Amniotic epithelial cell (primary cell): ENCODE data around the gene BRINP2.

Source experiments
- DNase-seq: peaks from one replicate; pipeline ENCODE4 v3.0.0-alpha.2; 2010; ENCODE audit warnings: low read depth

Gene BRINP2

DNA sequence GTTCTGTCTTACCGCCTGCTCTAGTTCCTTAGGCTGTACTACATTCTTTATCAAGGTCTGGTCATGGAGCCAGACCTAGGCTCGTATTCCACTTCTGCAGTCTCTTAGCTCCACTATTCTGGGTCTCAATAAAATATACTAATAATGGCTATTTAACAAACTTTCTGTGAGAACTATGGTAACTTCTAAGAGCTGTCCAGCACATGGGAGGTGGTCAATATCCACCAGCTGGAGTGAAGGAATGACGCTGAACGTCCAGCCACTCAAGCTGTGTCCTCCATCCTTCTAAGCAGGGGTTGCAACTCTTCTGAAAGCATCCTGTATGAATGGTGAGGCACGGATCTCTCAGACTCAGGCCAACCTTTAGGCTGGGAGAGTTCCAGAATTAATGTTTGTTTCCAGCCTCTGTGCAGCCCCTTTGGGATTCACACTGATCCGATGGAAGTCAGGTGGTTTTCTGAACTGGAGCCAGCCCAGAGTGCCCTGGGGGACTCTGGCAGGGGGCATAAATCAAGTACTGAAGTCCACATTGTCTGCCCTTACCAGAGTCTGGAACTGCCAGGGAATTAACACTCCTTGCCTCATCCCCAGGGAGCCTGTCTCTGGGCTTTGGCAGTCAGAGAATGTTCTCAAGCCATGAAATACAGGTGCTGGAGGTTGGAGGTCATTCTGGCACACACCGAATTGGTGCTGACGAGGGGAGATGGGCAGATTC lies 57.4 kb downstream of the BRINP2 start:
- DNase-seq = no peak

DNA sequence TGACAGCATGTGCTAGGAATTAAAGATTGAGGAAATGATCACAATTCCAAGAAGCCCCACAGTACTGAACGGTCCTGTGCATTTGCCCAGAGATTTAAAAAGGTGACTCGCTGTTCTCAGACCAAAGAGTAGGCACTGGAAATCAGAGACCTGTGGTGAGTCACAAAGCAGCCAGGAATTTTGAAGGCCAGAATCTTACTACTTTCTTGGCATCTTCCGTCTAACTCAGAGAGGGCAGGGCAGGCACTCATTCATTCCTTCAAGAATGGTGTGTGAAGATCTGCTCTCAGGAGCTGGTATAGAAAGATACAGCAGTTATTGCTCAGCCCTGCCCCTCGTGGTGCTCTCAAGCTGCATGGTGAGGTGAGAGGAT lies 57.9 kb downstream of the BRINP2 start:
- DNase-seq = no peak

DNA sequence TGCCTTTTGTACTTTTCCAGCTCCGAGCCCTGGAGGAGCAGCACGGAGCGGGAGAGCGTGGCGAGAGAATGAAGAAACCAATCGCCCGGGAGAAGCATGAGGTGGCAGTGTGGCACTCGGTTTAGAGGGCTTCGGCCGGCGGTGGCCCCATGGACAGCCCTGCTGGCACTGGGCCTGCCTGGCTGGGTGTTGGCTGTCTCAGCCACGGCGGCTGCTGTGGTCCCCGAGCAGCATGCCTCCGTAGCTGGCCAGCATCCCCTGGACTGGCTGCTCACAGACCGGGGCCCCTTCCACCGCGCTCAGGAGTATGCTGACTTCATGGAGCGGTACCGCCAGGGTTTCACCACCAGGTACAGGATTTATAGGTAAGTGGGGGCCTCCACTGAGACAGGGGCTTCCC lies 59.0 kb downstream of the BRINP2 start:
- DNase-seq = no peak

DNA sequence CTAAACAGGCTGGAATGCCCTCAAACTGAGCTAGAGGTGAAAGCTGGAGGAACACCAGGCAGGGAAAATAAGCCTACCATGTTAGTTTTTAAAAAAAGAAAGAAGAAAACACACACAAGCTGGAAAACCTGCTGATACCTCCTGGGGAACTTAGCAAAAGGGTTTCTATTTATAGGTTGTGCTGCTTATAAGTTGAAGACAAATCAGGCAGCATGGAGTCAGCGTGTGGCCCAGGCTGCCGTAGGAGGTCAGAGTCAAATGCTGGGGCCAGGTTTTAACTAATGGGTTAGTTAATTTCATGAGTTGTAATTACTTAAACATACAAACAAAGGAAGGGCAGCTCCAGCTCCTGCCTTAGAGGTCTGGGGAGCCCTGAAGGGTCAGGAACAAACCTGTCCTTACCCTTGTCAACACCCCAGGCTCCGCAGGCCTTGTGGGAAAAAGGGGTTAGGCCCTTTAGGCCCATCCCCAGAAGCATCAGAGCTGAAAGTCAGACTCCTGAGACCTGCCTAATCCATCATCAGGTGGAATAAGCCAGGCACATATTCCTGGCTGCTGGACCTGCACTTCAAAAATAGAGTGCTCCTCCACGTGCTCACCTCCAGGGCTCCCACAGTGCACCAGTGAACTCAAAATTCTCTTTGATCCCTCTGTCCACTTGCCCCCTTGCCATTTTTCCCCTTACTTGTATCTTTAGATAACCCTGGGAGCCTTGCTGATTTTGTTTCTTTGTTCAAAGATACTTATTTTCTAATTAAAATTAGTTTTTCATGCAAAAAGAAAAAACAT lies 59.7 kb downstream of the BRINP2 start:
- no peak for DNase-seq

DNA sequence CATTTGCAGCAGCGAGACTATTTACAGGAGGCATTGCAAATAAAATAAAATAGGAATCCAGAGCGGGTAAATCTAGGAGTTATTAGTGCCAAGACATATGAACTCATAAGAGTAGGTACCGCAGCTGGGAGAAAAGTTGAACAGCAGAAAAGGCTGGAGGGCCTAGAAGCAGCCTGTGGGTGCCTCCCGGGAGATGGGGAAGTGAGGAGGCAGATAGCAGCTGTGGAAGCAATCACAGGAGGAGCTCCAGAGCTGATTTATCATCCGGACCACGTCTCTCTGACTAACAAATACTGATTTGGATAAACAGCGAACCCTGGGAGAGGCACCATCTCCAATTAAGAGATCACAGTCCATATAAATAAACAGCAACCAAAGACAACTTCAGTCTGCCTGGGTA lies 64.6 kb downstream of the BRINP2 start:
- no peak for DNase-seq

DNA sequence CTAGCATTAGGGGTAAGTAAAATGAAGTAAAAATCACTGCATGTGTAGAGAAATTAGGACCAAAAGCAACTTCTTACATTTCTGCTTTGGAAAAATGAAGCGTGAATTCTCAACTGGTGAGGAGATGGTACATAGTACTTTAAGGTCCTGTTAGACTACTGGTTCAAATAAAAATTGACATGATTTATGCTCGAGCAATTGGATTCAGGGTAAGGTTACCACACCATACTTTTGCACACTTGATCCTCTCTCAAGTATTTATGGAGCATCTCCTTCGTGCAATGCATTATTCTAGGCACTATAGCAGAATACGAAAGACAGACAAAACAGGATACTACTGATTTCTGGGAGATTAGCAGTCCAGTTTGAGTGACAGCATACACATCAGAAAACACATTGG lies 66.2 kb downstream of the BRINP2 start:
- DNase-seq = no peak

DNA sequence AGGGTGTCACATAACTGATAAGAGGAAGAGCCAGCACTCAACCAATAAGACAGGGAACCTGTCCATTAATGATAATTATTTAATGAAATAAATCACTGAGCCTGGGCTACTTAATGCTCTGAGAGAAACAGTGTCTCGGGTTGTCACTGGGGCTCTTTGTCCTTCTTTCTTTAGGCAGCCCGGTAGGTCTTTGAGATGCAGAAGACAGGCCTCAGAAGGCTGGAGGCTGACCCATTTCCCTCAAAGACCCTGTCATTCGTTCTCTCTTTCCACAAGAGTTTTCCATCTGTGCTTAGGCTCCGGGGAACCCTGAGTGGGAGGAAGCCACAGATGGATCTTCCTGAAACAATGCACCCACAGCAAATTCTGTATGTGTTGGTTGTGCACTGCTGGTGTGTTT lies 68.2 kb downstream of the BRINP2 start:
- no peak for DNase-seq

DNA sequence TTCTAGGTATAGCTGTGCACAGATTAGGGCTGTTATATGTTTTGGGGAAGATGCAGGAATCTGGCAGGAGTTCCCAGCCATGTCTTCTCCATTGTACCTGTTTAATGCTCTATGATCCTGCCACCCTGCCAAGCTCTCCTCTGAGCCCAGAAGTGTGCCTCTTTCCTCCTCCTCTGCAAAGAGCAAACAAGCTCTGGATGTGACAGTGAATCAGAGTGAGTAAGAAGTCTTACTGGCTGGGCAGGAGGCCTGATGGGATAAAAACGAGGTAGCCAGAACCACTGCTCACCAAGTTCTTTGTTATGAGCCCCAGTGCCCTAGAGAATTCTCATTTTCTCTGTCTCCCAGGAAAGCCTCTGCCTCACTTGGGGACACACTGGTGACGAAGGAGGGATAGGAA lies 69.0 kb downstream of the BRINP2 start:
- no peak for DNase-seq

DNA sequence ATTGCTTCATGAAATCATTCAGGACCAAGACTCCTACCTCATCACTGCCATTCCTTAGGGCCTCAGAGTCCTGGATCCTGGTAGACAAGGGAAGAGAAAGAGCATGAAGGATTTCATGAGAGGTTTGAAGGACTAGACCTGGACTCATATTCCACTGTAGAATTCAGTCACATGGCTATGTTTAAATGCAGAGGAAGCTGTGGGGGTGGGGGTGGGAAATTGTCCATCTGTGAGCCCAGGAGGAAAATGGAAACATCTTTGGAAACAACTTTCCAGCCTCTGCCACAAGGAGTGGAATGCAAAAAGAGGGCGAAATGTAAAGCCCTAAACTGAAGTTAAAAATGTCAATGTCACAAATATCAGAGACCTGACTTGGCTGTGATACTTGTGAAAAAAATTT lies 73.0 kb downstream of the BRINP2 start:
- no peak for DNase-seq

DNA sequence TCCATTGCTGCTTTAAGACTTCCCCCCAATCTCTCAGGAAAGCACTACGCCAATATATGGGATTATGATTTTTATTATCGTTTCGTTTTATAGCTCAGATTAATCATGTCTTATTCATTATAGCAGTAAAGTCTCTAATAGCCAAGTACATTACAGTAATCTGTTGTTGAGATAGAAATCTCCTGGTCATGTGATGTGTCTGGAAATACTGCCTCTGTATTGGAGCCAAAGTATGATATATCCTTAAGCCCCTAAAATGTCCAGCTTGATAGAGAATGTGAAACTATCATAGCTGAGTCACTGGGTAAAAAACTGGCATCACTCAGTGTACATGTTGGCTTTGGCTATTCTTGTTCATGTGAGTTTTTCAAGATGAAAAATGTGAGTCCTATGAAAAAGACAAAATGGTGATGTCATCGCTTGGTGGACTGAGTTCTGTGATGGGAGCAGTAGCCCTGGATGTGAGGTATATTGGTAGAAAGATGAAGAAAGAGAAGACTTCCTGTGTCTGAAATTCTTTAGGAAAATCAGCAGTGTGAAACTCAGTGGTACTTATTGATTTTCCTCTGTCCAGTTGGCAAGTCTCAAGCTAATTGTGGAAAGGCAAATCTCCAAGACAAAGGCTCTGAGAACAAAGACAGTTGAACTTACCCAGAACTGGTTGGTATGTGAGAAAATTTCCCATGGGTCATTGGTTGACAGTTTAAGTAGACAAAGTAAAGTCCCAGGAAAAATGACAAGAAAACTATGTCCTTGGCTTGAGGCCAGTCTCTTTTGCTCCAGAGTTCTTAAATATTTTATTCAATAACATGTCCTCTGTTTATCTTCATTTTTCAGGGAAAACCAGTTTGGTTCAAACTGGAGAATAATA lies 76.2 kb downstream of the BRINP2 start:
- DNase-seq = peak; percentile 11

DNA sequence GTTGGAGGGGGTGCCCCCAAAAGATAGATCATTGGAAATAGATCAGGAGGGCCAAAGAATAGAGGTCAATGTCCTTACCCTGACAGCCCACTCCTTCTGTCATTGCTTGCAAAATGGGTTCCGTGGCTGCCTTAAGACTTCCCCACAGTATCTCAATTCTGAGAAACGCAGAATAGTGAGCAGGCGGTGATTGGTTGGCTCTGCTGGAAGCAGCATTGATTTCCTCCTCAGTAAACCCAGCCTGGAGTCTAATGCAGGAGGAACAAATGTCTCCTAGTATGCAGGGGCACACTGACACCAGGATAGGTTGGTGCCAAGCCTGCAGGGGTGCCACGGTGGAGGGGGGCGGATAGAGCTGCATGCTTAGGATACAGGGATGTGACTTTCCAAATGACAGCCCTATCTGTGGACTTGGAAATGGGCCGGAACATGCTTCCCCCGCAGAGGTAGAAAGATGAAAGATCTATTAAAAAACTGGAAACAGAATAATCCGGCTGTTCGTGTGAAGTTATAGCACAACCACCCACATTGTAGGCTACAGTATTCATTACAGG lies 76.9 kb downstream of the BRINP2 start:
- DNase-seq = no peak

DNA sequence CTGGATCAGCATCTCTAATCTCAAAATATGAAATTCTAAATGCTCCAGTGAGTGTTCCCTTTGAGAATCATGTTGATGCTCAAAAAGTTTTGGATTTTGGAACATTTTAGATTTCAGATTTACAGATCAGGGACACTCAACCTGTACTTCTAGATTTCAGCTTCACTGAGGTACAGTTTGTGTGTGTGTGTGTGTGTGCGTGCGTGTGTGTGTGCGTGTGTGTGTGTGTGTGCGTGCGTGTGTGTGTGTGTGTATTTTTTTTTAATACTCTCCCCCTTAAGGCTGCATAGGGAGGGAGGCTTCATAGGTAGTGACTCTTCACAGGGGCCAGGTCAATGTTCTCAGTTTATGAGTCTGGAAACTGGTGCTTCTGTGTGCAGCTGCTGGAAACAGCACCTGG lies 77.5 kb downstream of the BRINP2 start:
- no peak for DNase-seq

DNA sequence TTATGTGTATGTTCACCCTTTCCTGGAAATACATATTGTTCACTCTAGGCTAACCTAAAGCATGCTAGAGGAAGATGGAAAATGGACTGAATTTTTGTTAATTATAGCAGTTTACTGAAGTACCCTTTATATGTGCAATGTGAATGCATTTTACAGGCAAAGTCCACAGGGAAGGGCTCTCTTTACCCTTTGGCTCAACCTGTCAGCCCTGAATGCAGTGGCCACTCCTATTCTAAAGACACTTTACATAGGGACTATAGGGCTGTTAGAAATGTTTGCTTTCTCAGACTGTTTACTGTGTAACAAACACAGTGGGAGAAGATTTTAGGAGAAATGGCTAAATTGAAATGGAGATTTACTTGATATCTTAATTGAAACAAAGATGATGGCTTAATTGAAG lies 78.5 kb downstream of the BRINP2 start:
- DNase-seq = no peak

DNA sequence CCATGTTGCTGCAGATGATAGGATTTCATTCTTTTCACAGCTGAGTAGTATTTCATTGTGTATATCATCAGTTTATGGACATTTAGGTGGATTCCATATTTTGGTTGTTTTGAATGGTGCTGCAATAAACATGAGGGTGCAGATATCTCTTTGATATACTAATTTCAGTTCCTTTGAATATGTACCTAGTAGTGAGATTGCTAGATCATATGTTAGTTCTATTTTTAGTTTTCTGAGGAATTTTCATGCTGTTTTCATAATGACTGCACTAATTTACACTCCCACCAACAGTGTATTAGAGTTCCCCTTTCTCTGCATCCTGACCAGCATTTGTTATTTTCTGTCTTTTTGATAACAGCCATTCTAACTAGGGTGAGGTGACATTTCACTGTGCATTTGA lies 82.1 kb downstream of the BRINP2 start:
- DNase-seq = no peak

DNA sequence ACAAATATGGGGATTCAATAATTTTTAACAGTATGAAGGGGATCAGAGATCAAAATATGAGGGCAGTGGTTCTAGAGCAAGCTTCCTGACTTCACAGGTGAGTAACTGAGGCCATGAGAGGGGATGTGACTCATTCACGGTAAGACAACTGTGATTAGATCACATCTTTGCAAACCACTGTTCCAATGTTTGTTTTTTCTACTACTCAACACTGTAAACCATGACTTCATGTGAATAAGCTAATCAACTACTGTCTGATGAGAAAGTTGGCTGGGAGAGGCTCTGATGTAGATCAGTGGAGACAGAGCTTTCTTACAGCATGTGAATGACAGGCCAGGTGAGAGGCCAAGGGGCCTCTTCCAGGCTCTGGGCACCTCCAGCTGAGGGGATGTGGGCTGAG lies 84.7 kb downstream of the BRINP2 start:
- no peak for DNase-seq

DNA sequence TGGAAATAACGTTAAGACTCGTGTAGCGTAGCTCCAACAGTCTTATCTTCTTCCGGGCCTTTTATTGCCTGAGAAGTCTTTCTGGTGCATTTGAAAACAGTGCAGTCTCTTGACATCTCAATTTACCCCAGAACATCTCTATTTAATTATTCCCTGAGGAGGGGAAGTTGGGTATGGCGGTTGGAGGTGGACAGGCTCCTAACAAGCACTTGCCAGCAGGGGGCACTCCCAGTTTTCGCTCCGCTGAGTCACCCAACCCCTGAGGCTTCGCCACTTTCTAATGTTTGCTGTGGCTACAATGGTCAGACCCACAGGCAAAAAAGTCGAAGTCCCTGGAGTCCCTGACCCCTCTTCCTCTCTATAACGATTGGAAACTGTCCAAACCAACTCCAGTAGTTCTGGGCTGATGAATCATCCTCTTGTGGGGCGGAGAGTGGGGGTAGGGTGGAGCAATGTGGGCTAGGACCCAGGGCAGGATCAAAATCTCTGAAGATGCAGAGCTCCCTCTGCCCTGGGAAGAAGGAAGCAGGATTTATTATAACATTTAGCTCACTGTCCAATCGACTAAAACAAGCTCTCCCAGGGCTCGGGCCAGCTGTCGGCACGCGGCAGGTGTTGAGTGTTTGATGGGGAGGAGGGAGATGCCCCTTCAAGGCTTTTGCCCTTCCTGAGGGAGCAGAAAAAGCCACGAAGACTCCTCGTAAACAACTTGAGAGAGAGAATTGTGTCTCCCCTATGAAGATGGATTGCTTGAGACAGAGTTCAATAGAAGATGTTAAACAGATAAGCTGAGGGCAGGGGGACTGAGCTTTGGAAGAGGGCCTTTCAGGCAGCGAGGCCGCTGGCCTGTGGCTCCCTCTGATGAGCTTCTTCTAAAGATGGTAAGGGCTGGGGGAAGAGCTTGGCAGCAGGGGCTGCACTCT lies 85.7 kb downstream of the BRINP2 start:
- DNase-seq = peak; percentile 50

DNA sequence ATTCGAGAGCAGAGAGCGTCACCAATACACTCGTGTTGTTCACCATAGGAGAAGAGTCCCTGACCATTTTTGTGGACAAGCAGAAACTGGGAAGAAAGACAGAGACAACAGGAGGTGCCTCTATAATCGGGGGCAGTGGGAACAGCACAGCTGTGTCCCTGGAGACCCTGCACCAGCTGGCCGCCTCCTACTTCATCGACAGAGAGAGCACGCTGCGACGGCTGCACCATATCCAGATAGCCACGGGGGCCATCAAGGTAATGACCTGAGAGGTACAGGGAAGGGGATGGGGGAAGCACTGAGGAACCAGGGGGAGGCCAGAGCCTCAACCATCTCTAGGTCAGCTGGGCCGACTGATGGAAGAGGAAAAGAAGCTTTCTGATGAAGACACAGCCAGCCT lies 86.4 kb downstream of the BRINP2 start:
- no peak for DNase-seq

DNA sequence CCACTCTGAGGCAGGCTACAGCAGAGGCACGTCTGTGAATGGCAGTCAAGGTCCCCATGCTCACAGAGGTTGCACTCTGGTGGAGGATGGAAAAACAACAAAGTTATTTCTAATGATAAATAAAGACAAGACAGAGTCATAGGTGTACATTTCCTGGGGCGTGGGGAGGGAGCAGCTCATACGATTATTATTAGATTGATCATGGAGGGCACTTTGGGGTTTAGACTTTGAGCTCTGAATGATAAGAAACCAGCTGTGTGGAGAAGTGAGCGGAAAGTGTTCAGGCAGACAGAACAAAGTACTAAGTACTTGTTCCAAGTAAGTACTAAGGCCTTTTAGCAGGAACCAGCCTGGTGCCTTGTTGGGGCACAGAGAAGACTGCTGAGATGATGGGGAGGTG lies 86.8 kb downstream of the BRINP2 start:
- DNase-seq = no peak

DNA sequence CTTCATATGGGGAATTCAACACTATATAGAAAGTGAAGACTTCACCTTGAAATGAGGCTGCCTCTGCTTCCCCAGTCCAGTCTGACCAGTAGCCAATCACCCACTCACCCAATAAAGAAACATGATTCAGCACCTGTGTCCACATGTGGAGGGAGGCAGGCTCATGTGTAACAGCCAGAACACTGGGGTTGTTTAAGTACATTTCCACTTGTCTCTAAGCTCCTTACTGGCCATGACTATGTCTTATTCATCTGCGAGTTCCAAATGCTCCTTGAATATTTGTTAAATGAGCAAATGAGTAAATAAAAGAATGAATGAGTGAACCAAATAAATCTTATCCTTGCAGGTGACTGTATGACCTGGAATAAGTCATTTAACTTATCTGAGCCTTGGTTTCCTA lies 100.1 kb downstream of the BRINP2 start:
- no peak for DNase-seq

DNA sequence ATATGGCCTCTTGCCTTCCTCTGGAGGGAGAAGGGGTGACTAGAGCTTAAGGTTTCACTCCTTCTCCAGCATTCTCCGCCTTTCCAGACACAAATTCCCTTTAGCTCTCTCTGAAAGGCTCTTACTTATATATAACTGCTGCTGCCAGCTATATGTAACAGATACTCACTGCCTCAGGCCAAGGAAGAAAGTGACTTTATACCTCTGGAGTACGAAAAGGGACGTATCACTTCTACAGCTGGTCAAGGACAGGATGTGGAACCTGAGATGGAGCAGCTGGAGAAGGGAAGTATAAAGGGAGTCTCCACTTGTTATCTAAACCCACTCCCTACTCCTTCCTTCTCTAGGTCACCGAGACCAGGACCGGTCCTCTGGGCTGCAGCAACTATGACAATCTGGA lies 102.4 kb downstream of the BRINP2 start:
- DNase-seq = no peak

DNA sequence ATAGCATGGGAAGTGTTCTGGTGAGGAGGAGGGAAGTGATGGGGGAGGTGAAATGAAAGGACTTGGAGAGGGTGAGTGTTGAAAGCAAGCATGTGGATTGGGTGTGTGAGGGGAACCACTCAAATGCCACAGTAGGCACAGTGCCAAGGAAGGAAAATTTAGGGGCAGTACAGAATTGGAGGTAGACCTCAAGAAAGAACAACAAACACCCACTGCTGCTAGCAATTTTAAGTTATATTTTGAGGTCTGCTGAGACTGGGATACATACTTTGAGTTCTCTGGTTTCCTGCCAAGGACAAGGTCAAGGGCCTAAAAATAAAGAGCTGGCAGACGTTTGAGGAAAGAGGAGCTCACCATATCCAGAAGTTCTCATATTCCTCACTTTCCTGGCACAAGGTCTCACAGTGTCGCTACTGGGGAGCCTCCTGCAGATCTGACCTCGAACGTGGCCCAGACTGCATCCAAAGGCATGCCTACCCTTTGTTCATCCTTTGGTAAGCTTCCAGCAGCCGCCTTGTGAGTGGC lies 104.0 kb downstream of the BRINP2 start:
- DNase-seq = peak; percentile 1
